Gastrocnemius medialis (tissue), 4 donors: ENCODE data around the gene EGFR. TPM values are rescaled to one million over a fixed set of nuclear protein-coding genes. Genes with fewer than 3 reads are reported as not detected.

Experiments used
- ATAC-seq, 2 donors: fragments of 150-250 bp; one replicate each; pipeline ENCODE4 v1.9.1; 2016
- DNase-seq, 2 donors: peaks; one replicate each; pipeline ENCODE4 v3.0.0-alpha.2; 2019
- H3K27ac ChIP-seq, 4 donors: fragments of 200-600 bp; sonication (generic); 1 replicate in 1 of 4; 2 replicates in 3 of 4; pipeline ENCODE4 v1.5.1; 2016 to 2018; ENCODE audit warnings: mild to moderate bottlenecking in 2 of 4, moderate library complexity in 1 of 4
- H3K27me3 ChIP-seq, 3 donors: fragments of 200-600 bp; sonication (generic) in 2 of 3; 1 replicate in 1 of 3; 2 replicates in 2 of 3; pipeline versions ENCODE4 v1.5.1 to v1.6.0; 2016 to 2019; ENCODE audit warnings: mild to moderate bottlenecking in 1 of 3, moderate library complexity in 1 of 3
- H3K36me3 ChIP-seq, 2 donors: fragments of 200-600 bp; sonication (generic) in 1 of 2; one replicate each; pipeline ENCODE4 v1.5.1; 2017 to 2018
- H3K4me1 ChIP-seq, 2 donors: fragments of 200-600 bp; sonication (generic) in 1 of 2; one replicate each; pipeline ENCODE4 v1.5.1; 2016 to 2017; ENCODE audit warnings: mild to moderate bottlenecking in 2 of 2
- H3K4me3 ChIP-seq, 4 donors: fragments of 200-600 bp; sonication (generic) in 3 of 4; 1 replicate in 1 of 4; 2 replicates in 3 of 4; pipeline ENCODE4 v1.5.1; 2016 to 2019; ENCODE audit warnings: mild to moderate bottlenecking in 2 of 4
- H3K9me3 ChIP-seq, 3 donors: fragments of 200-600 bp; sonication (generic) in 2 of 3; 1 replicate in 1 of 3; 2 replicates in 2 of 3; pipeline ENCODE4 v1.5.1; 2016 to 2019
- POLR2A ChIP-seq, 2 donors: fragments of 450-650 bp; IDR thresholded peaks; one replicate each; pipeline ENCODE4 v1.6.1; 2017; ENCODE audit warnings: antibody characterized with exemption in 2 of 2, mild to moderate bottlenecking in 2 of 2, moderate library complexity in 2 of 2
- in situ Hi-C, 4 donors: fragments of 200-750 bp; cut with MboI; loops; one replicate each; pipeline versions ENCODE4 v1.15.0 to v1.8.0; 2017; ENCODE audit warnings: low sequenced_read_pairs in 4 of 4
- intact Hi-C: fragments of 100-400 bp; cut with DNase I; formaldehyde crosslinking; loops from one replicate; pipeline ENCODE4 v1.15.1; 2023; ENCODE audit warnings: low total_unique reads
- total RNA-seq, 4 donors: library from RNA; depleted of rRNA; stranded (reverse); fragments of >200 nt; gene quantifications; one replicate each; pipeline versions ENCODE4 v1.1.0 to v1.2.3, GENCODE V29; 2016
- TF ChIP-seq, protein P1 (sequence below), 5 experiments: fragments of 450-650 bp in 3 of 5; fragments of 200-600 bp in 2 of 5; sonication (generic) in 2 of 5; IDR thresholded peaks in 4 of 5; conservative IDR thresholded peaks in 1 of 5; 1 replicate in 4 of 5; 2 replicates in 1 of 5; pipeline ENCODE4 v1.5.1; 2016 to 2019; ENCODE audit warnings: antibody characterized with exemption in 5 of 5, mild to moderate bottlenecking in 3 of 5, moderate library complexity in 3 of 5

EGFR gene
- total RNA-seq, 4 donors from 2014 or later, result 28.0 to 34.8 (median 29.4) TPM

DNA sequence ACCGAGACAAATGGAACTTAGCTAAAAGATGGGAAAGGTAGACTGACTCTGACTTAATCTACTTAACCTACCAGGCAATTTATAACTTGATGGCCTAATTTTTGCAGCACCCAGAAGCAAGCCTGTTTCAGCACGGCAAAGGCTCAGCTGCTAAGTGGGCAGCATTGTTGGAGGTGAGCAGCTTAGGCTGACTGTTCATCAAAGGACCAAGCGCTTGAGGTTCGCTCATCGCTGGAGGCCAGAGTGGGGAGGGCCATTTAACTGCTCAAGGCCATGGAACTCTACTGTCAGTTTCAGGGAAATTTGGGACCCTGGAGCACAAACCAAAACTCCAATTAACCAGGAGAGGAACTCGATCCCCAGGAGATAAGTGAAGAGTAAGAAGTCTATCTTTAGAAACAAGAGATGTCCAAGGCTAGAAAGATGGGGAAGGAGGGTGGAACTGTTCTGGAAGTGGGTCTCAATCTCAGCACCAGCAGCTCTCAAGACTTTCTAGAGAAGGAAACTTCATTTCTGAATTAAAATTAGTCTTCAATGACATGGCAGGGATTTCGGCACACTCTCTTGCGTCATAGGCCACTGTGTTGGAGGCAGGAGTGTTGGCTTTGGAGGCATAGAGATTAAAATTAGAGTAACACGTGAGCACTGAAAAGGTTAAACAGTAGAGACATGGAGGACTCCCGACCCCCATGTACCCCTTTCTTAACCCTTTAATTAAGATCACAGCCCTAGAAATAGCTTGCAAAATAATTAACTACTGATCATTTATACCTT lies 43.1 kb downstream of the EGFR start:
- Histone ChIP-seq H3K36me3 (no peaks in the 10 kb centered on the region), H3K4me3 (no peak overlapping the region), H3K27ac (peak overlapping the region; percentile 56 to 79 (median 77)), H3K9me3 (no peaks in the 10 kb centered on the region), H3K27me3 (no peaks in the 10 kb centered on the region), H3K4me1 (peaks cover 33 to 43% of the 10 kb centered on the region in 2 donors)
- ATAC-seq, result no peak
- TF ChIP-seq POLR2A (IDR thresholded peaks at IDR 0.05), result no peak
- TF ChIP-seq, protein P1, sequence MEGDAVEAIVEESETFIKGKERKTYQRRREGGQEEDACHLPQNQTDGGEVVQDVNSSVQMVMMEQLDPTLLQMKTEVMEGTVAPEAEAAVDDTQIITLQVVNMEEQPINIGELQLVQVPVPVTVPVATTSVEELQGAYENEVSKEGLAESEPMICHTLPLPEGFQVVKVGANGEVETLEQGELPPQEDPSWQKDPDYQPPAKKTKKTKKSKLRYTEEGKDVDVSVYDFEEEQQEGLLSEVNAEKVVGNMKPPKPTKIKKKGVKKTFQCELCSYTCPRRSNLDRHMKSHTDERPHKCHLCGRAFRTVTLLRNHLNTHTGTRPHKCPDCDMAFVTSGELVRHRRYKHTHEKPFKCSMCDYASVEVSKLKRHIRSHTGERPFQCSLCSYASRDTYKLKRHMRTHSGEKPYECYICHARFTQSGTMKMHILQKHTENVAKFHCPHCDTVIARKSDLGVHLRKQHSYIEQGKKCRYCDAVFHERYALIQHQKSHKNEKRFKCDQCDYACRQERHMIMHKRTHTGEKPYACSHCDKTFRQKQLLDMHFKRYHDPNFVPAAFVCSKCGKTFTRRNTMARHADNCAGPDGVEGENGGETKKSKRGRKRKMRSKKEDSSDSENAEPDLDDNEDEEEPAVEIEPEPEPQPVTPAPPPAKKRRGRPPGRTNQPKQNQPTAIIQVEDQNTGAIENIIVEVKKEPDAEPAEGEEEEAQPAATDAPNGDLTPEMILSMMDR (IDR thresholded peaks at IDR 0.05 in 4 of 5, conservative IDR thresholded peaks at IDR 0.05 in 1 of 5), result no peak
- no peak for DNase-seq
- in situ Hi-C loops (no loop called here), intact Hi-C loops (no loop called here)

DNA sequence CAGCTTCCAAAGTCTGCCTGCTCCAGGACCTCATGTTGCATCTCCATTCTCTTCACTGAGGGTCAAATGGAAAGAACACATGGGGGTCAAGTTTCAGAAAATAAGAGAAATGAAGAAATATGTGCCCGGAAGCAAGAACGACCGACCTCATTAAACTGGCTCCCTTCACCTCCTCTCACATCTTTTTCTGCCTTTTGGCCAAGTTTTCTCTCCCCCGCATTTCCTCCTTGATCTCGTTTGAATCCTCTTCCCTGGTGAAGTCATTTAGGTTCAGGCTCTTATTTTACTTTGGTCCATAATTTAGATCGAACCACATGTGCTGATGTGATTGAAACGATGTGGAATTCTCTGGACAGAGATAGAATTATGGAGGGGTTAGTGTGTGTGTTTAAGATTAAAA lies 44.2 kb downstream of the EGFR start:
- H3K4me3 ChIP-seq, result no peak overlapping the region
- TF ChIP-seq, protein P1 (IDR thresholded peaks at IDR 0.05 in 4 of 5, conservative IDR thresholded peaks at IDR 0.05 in 1 of 5), result no peak
- H3K4me1 ChIP-seq, result peaks cover 34 to 38% of the 10 kb centered on the region in 2 donors
- intact Hi-C loops (no loop called here), in situ Hi-C loops (no loop called here)
- no peaks in the 10 kb centered on the region for H3K9me3 ChIP-seq
- DNase-seq (no peak), ATAC-seq (no peak)
- H3K27me3 ChIP-seq, result no peaks in the 10 kb centered on the region
- no peaks in the 10 kb centered on the region for H3K36me3 ChIP-seq
- H3K27ac ChIP-seq, result peak overlapping the region; percentile 69 to 79 (median 77)

DNA sequence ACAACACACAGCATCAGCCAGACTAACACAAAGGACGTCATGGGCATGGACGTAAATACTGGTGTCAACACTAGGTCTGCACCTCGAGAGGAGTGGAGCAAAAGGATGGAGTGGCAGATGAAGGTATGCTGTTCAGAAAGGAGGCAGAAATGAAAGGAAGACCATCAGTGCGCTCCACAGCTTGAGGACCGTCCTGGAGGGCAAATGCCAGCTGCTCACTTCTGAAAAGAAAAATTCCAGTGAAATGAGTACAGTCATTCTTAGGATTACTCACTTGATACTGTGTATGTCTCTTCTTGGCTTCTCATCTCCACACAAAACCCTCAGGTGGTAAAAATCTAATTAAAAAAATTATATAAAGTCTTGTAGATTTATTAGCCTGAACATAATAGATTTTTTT lies 44.8 kb downstream of the EGFR start:
- no peak for TF ChIP-seq POLR2A (IDR thresholded peaks at IDR 0.05)
- TF ChIP-seq, protein P1 (IDR thresholded peaks at IDR 0.05 in 4 of 5, conservative IDR thresholded peaks at IDR 0.05 in 1 of 5), result no peak
- ATAC-seq (no peak), DNase-seq (no peak)
- Histone ChIP-seq H3K9me3 (no peaks in the 10 kb centered on the region), H3K4me1 (peaks cover 34 to 38% of the 10 kb centered on the region in 2 donors), H3K4me3 (no peak overlapping the region), H3K27me3 (no peaks in the 10 kb centered on the region), H3K36me3 (no peaks in the 10 kb centered on the region), H3K27ac (peak overlapping the region; percentile 69 to 79 (median 77))
- in situ Hi-C loops (no loop called here), intact Hi-C loops (no loop called here)

DNA sequence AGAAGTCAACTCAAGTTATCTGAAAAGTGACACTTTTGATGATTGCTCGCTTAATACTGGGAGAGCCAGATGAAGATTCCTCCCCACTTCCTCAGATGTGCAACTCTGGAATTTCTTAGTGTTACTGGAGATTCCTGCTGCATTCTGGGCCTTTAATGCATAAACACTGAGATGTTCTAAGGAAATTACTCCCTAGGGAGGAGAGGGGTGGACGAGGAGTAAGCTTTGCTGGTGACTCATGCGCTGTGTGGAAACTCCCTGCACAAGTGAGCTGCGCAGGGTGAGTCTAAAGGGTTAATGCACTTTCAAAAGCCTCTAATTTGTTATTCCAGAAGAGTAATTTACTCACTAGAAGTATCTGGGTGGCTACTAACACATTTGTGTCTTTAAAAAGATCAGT lies 46.3 kb downstream of the EGFR start:
- Histone ChIP-seq H3K36me3 (no peaks in the 10 kb centered on the region), H3K4me3 (peak overlapping the region in 2 of 4 donors; percentile 1 to 26), H3K4me1 (peaks cover 34 to 35% of the 10 kb centered on the region in 2 donors), H3K27me3 (no peaks in the 10 kb centered on the region), H3K27ac (peak overlapping the region; percentile 69 to 79 (median 77)), H3K9me3 (no peaks in the 10 kb centered on the region)
- intact Hi-C loops, result no loop called here
- peak in 1 of 2 donors; percentile 63 for DNase-seq
- in situ Hi-C loops, result no loop called here
- TF ChIP-seq, protein P1 (IDR thresholded peaks at IDR 0.05 in 4 of 5, conservative IDR thresholded peaks at IDR 0.05 in 1 of 5), result no peak
- TF ChIP-seq POLR2A (IDR thresholded peaks at IDR 0.05), result no peak
- peak; percentile 69 to 77 for ATAC-seq
